GM19193 (cell line): ENCODE data around the gene AP3B1.

Experiments
- POLR2A ChIP-seq: IDR thresholded peaks from 4 replicates; pipeline ENCODE4 v1.6.1; 2011; ENCODE audit not compliant: insufficient read depth, insufficient read length; ENCODE audit errors: extremely low read depth

The AP3B1 gene

DNA sequence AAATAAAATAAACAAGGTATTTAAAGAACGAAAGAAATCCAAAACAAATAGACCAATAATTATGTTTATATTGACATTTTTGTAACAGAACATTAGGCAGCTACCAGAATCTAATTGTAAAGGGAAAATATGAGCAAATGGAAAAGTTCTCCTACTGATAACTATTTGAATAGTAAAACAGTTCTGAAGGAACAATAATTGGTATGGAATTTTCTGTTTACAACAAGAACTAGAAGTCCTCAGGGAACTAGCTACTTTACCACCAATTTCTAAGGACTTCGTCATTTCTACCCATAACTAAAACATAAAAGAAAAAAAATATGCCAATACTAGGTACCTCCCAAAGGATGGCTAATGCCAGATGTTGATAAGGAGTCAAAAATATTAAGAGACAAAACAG is 58.5 kb downstream of the AP3B1 start:
- TF ChIP-seq POLR2A, result no peak

DNA sequence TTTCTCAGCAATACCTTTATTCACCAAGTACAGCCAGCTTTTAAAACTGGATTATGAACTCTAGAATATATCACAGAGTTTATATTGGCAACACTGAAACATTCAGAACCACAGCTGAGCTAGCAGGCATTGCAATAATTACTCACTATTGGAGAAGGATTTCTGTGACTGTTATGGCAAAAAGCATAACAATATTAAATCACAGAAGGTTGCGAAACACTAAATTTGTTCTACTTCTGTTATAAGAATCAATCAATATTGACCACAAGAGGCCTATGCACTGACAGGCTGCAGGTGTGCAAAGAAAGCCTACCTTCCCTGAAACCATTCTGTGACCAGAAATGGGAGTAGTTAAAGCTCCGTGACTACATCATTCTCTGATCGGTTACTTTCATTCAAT is 59.2 kb downstream of the AP3B1 start:
- TF ChIP-seq POLR2A, result no peak

DNA sequence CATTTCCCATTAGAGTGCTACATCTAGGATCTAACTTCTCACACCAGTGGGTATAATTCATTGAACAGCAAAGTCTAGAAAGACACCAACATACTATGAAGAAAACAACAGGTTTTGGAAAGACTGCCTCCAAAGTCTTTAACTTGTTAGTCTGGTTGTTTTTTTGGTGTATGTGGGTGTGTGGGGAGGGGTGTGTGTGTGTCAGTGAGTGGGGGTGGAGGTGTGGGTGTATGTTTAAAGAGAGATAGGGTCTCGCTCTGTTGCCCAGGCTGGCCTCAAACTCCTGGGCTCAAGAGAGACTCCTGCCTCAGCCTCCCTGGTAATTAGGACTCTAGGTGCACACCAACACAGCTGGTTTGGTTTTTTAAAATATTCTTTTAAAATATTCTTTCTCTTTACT is 59.7 kb downstream of the AP3B1 start:
- no peak for TF ChIP-seq POLR2A

DNA sequence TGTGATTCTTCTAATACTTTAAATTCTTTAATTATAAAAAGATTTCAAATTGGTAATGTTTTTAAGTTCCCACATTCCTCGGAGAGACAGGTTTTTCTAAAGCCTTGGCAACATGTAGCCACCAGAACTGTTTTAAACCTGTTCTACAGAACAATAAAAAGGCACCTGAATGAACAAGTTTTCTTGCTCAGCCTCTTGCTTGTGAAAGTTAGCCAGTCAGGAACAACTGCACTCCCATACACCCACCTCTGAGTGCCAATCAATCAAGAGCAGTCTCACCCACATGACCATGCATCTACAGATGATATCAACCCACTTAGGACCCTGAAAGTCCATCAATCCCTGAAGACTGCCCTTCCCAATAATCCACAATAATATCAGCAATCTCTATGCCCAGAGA is 62.3 kb downstream of the AP3B1 start:
- no peak for TF ChIP-seq POLR2A

- TF ChIP-seq POLR2A, result no peak
Measured at GRCh38 chr5:78224358-78224757, 70.1 kb downstream of the AP3B1 start.

DNA sequence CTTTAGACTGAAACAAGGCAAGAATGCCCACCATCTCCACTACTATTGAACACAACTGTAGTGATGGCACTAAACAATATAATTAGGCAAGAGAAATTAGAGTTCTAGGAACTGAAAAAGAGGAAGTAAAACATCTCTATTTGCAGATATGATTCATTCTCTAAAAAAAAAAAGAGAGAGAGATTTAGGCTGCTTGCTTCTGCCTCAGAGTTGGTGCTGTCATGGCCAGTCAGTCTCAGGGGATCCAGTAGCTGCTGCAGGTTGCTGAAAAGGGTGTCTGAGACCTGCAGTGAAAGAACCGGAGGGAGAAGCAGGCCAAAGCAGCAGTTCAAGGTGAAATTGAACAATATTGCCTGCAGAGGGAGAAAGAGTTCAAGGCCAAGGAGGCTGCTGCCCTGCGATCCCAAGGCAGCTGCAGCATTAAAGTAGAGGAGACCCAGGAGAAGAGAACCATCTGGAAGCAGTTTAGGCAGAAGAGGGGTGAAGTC is 72.5 kb downstream of the AP3B1 start:
- TF ChIP-seq POLR2A, result no peak

DNA sequence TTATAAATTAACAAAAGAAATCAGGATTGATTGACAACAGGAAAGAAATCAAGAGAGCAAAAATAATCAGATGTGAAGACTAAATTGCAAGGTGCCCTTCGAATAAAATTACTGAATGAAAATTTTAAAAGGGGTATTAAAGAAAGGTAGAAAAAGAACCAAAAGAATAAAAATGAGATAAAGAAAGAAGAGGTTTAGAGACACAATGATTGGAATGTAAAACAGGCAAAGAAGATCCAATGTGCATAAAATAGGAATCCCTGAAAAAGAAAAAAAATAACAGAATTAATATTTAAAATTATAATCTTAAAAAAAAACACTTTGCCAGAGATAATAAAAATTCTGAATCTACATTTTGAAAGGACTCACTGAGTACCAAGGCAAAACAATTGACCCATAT is 73.0 kb downstream of the AP3B1 start:
- TF ChIP-seq POLR2A, result no peak

- no peak for TF ChIP-seq POLR2A
Measured at GRCh38 chr5:78215972-78216371, 78.5 kb downstream of the AP3B1 start.

DNA sequence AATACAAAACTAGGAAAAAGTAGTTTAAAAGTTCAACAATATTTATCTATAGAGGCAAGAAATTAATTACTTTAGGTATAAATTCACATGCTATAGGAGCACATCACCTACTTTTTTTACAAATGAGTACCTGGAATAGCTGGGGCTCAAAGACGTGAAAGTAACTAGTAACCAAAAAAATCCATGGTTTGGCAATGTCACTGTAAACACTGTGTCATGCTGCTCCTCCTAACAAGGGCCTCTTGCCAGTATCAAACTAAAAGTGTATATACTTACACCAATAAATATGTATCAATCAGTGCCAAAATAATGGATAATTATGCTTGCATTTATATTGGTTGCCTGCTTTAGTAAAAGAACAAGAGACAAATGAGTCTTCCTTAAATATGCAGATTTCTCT is 78.9 kb downstream of the AP3B1 start:
- TF ChIP-seq POLR2A, result no peak

- TF ChIP-seq POLR2A, result no peak
Measured at GRCh38 chr5:78213799-78214198, 80.7 kb downstream of the AP3B1 start.

GRCh38 chr5:78211052-78211451 is 83.4 kb downstream of the AP3B1 start:
- TF ChIP-seq POLR2A, result no peak

DNA sequence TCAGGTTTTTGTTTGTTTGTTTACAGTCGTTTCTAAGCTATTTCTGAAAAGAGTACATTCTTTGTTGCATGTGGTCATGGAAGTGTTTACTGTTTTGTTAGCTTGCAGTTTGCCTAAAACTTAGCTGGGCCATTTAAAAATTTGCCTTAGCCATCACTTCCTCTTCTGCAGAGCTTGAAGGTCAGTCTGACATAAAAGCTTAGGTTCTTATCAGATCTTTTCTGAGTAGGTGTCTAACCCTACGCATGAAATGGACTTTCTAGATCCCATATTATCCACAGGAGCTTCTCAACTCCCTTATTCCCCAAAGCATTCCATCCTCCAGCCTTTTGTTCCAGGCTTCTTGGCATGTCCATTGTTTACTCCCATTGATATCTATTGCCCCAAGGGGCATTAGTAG is 90.3 kb downstream of the AP3B1 start:
- no peak for TF ChIP-seq POLR2A

DNA sequence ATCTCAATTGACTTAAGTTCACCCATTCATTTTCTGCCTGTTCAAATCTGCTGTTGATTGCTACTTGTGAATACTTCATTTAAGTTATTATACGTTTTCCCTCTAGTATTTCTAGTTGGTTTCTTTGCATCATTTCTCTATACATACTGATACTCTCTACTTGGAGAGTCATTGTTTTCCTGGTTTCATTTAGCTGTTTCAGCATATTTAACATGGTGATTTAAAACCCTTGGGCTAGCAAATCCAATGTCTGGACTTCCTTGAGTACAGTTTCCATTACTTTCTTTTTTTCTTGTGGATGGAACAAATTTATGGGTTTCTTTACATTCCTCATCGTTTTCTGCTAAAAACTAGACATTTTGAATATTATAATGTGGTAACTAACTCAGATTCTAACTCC is 90.7 kb downstream of the AP3B1 start:
- TF ChIP-seq POLR2A, result no peak

- TF ChIP-seq POLR2A, result no peak
Measured at GRCh38 chr5:78190402-78190801, 104.1 kb downstream of the AP3B1 start.

- no peak for TF ChIP-seq POLR2A
Measured at GRCh38 chr5:78187172-78187571, 107.3 kb downstream of the AP3B1 start.

- TF ChIP-seq POLR2A, result no peak
Measured at GRCh38 chr5:78182838-78183237, 111.7 kb downstream of the AP3B1 start.

GRCh38 chr5:78178356-78178755 is 116.1 kb downstream of the AP3B1 start:
- no peak for TF ChIP-seq POLR2A
